Activated CD8-positive, alpha-beta T cell treated with anti-CD3 and anti-CD28 coated beads, Interleukin-2, amount 10 ng/mL, durations not matched to agents 7 days and 5 days (primary cell): Measurements from ENCODE around the gene CDCA7. TPM values are rescaled to one million over a fixed set of nuclear protein-coding genes. Genes with fewer than 3 reads are reported as not detected.
A peak's percentile ranks its signal among the peaks of the same experiment; 100 is the strongest.
"Not testable (repeated sequence)": the region's sequence is repeated elsewhere in the genome, so short reads cannot be mapped to it uniquely, and the experiment has no call there.

ENCODE experiments used
- ATAC-seq: fragments of 150-1000 bp; cut with Tn5 transposase; one replicate; pipeline ENCODE4 v1.10.0; 2021; ENCODE audit warnings: moderate library complexity
- CTCF ChIA-PET: fragments of 350-600 bp; sonication (Branson Sonifier 250); formaldehyde crosslinking; loops from one replicate; lab custom pipeline; 2021; ENCODE audit warnings: antibody characterized with exemption; lab: Charles Lee
- POLR2A ChIA-PET: fragments of 350-600 bp; sonication (Branson Sonifier 250); formaldehyde crosslinking; loops from one replicate; lab custom pipeline; 2021; ENCODE audit warnings: antibody characterized with exemption; lab: Charles Lee
- DNase-seq: peaks from one replicate; pipeline ENCODE4 v3.0.0-alpha.2; 2020
- H3K27ac Mint-ChIP-seq: one replicate; pipeline ENCODE4 v1.8.0; 2021; ENCODE audit warnings: mild to moderate bottlenecking, mixed read lengths
- H3K27me3 Mint-ChIP-seq: one replicate; pipeline ENCODE4 v1.8.0; 2021; ENCODE audit warnings: low read depth, mixed read lengths
- H3K36me3 Mint-ChIP-seq: one replicate; pipeline ENCODE4 v1.8.0; 2021; ENCODE audit warnings: low read depth, mixed read lengths
- H3K4me1 Mint-ChIP-seq: one replicate; pipeline ENCODE4 v1.8.0; 2021; ENCODE audit warnings: low read depth, mixed read lengths
- H3K4me3 Mint-ChIP-seq: one replicate; pipeline ENCODE4 v1.8.0; 2021; ENCODE audit warnings: mild to moderate bottlenecking, mixed read lengths
- H3K9me3 Mint-ChIP-seq: one replicate; pipeline ENCODE4 v1.8.0; 2022; ENCODE audit warnings: mixed read lengths; ENCODE audit not compliant: insufficient read depth
- total RNA-seq, 2 experiments: library from RNA; stranded (reverse); gene quantifications; one replicate each; pipeline ENCODE4 v1.2.3, GENCODE V29; 2021

CDCA7 gene
- 100 to 1,000 TPM; 115 to 119 TPM for total RNA-seq

DNA sequence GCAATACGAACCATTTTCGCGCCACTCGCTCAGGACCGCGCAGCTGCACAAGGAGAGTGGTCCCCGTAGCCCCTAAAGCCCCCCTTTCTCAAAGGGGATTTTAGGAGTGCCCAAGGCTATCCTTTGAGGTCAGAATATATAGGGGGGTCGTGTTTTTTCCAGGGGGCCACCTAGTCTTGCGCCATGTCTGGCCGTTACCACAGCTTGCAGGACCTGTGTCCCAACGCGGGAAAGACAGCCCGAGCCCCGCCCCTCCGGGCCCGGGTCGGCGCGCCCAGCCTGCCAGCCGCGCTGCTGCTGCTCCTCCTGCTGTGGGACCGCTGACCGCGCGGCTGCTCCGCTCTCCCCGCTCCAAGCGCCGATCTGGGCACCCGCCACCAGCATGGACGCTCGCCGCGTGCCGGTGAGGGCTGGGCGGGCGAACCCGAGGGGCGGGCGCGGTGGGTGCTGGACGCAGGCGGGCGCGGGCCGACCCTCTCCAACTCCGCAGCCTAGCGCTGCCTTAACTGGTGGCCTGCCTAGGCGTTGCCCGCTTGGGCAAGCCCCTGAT, at the start of gene CDCA7:
Gene CDCA7, plus strand, starts transcription at position 291 of the 550 bp plus-strand sequence. Its CDS starts 92 bp downstream, at position 383.
- peak; percentile 82 for DNase-seq
- peak within 1 kb of the TSS; percentile 97 for H3K27ac Mint-ChIP-seq
- no peaks in the 10 kb centered on the region for H3K9me3 Mint-ChIP-seq
- ChIA-PET CTCF (no interaction called here), POLR2A (interaction anchor here (0.6 to 1.0 kb wide), 5 partner anchors 9 to 125 kb away, joined by 3 to 4 read pairs (median 3); no protein-coding TSS in a partner anchor)
- peaks cover 19% of the 10 kb centered on the region for H3K27me3 Mint-ChIP-seq
- ATAC-seq, result peak; percentile 78
- H3K4me1 Mint-ChIP-seq, result peaks cover 47% of the 10 kb centered on the region
- peak within 1 kb of the TSS; percentile 88 for H3K4me3 Mint-ChIP-seq
- peaks cover 34% of the 10 kb centered on the region for H3K36me3 Mint-ChIP-seq

DNA sequence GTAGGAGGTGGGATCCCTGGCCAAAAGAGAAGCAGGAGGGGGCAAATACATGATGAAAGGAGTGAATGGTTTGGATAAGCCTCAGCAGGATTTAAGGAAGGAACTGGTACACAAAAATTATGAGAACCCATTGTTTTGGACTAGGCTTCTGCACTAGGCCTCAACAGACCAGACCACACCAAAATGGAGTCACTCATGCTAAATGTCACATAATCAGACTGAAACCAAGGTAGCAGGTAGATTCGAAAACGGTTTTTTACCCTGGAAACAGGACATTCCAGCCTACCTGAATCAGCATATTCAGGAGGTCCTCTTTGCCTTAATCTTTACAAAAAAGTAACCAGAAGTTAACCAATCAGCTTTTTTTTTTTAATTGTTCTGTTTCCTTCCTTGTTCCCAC, 49.4 kb upstream of the CDCA7 start:
- no peak for DNase-seq
- no peaks in the 10 kb centered on the region for H3K27me3 Mint-ChIP-seq
- peaks cover 2% of the 10 kb centered on the region for H3K9me3 Mint-ChIP-seq
- ChIA-PET POLR2A (no interaction called here), CTCF (no interaction called here)
- peaks cover 3% of the 10 kb centered on the region for H3K36me3 Mint-ChIP-seq
- no peaks in the 10 kb centered on the region for H3K4me1 Mint-ChIP-seq
- no peak for ATAC-seq
- H3K27ac Mint-ChIP-seq, result no peak overlapping the region
- no peak overlapping the region for H3K4me3 Mint-ChIP-seq

DNA sequence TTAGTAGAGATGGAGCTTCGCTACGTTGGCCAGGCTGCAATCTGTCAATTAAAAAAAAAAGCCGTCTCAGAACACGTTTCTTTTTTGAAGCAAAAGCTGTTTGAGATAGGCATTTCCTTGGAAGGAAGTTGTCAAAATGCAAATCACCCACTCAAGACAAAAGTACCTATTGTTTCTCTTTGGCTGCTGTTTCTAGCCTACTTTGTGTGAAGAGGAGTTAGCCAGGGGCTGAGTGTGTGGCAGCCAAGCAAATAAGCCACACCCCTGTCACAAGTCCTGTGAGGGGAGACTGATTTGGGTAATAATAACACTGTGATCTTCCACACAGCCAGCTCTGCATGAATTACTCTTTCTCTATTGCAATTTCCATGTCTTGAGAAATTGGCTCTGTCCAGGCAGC, 47.4 kb upstream of the CDCA7 start:
- H3K36me3 Mint-ChIP-seq, result no peaks in the 10 kb centered on the region
- DNase-seq, result no peak
- ATAC-seq, result no peak
- no peaks in the 10 kb centered on the region for H3K4me1 Mint-ChIP-seq
- H3K27me3 Mint-ChIP-seq, result no peaks in the 10 kb centered on the region
- no peak overlapping the region for H3K4me3 Mint-ChIP-seq
- ChIA-PET CTCF (interaction anchor here (0.6 kb wide), 1 partner anchor 446 kb away, joined by 3 read pairs; no protein-coding TSS in a partner anchor), POLR2A (interaction anchor here (0.9 kb wide), 1 partner anchor 33 kb away, joined by 3 read pairs; no protein-coding TSS in a partner anchor)
- no peaks in the 10 kb centered on the region for H3K9me3 Mint-ChIP-seq
- no peak overlapping the region for H3K27ac Mint-ChIP-seq

DNA sequence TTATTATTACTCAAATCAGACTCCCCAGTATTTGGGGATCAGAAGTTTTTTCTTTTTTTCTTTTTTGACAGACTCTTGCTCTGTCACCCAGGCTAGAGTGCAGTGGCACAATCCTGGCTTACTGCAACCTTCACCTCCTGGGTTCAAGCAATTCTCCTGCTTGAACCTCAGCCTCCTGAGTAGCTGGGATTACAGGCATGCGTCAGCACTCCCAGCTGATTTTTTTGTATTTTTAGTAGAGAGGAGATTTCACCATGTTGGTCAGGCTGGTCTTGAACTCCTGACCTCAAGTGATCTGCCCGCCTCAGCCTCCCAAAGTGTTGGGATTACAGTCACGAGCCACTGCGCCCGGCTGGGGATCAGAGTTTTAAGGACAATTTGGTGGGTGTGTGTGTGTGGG, 45.3 kb upstream of the CDCA7 start:
- H3K9me3 Mint-ChIP-seq, H3K4me3 Mint-ChIP-seq, DNase-seq, ATAC-seq, POLR2A ChIA-PET, H3K4me1 Mint-ChIP-seq, H3K27ac Mint-ChIP-seq, H3K27me3 Mint-ChIP-seq, CTCF ChIA-PET, H3K36me3 Mint-ChIP-seq: not testable (repeated sequence)

DNA sequence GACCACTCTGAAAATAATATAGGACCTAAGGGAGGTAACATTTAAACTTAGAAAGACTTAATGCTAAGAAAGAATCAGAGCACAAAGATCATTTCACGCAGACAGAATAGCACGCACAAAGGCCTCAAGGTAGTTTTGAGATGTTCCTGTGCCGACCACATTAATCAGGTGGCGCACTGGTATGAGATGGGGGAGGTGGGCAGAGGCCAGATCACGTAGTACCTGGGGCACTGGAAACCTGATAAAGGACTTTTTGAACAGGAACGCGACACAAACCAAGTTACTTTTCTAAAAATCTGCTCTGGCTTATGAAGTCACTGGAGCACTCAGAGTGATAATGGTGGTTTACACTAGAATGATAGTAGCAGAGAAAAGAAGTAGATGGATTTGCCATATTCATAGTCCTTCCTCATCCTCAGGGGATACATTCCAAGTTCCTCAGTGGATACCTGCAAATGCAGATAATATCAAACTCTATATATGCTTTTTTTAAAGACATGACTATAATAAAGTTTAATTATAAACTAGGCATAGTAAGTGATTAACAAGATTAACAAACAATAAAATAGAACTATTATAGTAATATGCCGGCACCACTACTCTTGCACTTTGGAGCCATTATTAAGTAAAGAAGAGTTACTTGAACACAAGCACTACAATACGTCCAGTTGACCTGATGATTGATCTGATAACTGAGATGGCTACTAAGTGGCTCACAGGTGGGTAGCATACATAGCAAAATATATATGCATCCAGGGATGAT, 42.6 kb upstream of the CDCA7 start:
- ATAC-seq (no peak), DNase-seq (no peak)
- Mint-ChIP-seq H3K27me3 (no peaks in the 10 kb centered on the region), H3K9me3 (no peaks in the 10 kb centered on the region), H3K36me3 (no peaks in the 10 kb centered on the region), H3K27ac (no peak overlapping the region), H3K4me1 (no peaks in the 10 kb centered on the region), H3K4me3 (no peak overlapping the region)
- CTCF ChIA-PET, result interaction anchor here (0.7 kb wide), 1 partner anchor 11 kb away, joined by 3 read pairs; no protein-coding TSS in a partner anchor
- POLR2A ChIA-PET, result no interaction called here

DNA sequence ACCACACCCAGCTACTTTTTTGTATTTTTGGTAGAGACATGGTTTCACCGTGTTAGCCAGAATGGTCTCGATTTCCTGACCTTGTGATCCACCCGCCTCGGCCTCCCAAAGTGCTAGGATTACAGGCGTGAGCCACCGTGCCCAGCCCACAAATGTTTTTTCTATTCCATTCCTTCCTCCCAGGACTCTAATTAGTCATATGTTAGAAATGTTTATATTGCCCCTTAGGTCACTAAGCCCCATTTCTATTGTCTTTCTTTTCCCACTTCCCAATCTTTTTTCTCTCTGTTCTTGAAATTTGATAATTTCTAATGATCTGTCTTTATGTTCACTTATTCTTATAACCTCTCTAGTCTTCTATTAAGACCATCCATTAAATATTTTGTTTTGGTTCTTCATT, 31.3 kb upstream of the CDCA7 start:
- Mint-ChIP-seq H3K9me3 (peaks cover 9% of the 10 kb centered on the region), H3K27ac (no peak overlapping the region), H3K4me3 (no peak overlapping the region), H3K27me3 (peaks cover 9% of the 10 kb centered on the region), H3K4me1 (no peaks in the 10 kb centered on the region), H3K36me3 (no peaks in the 10 kb centered on the region)
- ATAC-seq (no peak), DNase-seq (no peak)
- ChIA-PET CTCF (no interaction called here), POLR2A (no interaction called here)

DNA sequence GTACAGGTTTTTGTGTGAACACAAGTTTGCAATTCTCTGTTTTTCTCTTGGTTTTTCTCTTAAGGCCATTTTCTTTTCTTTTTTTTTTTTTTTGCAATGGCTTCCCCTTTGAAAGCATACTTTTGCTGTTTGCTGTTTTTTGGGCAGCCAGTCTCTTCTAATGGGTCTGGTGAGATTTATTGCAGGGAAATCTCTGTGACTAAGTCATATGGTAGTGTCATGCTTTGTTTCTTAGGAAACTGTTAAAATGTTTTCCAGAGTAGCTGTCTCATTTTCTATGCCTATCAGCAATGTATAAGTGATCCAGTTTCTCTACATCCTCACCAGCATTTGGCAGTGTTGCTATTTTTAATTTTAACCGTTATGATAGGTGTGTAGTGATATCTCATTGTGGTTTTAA, 27.9 kb upstream of the CDCA7 start:
- ATAC-seq (no peak), DNase-seq (no peak)
- no peaks in the 10 kb centered on the region for H3K4me1 Mint-ChIP-seq
- peaks cover 13% of the 10 kb centered on the region for H3K9me3 Mint-ChIP-seq
- CTCF ChIA-PET, result no interaction called here
- H3K4me3 Mint-ChIP-seq, result no peak overlapping the region
- peaks cover 8% of the 10 kb centered on the region for H3K27me3 Mint-ChIP-seq
- H3K27ac Mint-ChIP-seq, result no peak overlapping the region
- H3K36me3 Mint-ChIP-seq, result no peaks in the 10 kb centered on the region
- POLR2A ChIA-PET, result no interaction called here

DNA sequence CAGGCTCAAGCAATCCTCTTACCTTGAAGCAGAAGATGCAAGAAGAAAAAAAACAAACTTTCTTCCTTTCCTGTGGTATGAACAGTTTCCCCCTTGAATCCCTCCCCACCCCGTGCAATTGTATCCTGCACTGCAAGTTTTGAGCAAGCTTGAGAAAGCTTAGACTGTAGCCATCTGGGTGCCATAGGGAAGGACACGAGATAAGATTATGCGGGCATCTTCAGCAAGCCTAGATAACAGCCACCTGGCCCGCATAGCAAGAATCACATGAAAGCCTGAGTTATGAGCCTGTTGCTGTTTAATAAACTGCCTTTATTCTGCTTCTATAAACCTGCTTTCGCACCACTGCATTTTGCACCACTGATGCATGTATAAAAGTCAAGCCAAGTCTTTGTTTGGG, 27.3 kb upstream of the CDCA7 start:
- Mint-ChIP-seq H3K9me3 (peaks cover 19% of the 10 kb centered on the region), H3K36me3 (no peaks in the 10 kb centered on the region), H3K4me1 (no peaks in the 10 kb centered on the region), H3K27ac (no peak overlapping the region), H3K4me3 (no peak overlapping the region), H3K27me3 (peaks cover 5% of the 10 kb centered on the region)
- ChIA-PET POLR2A (no interaction called here), CTCF (no interaction called here)
- no peak for DNase-seq
- no peak for ATAC-seq

DNA sequence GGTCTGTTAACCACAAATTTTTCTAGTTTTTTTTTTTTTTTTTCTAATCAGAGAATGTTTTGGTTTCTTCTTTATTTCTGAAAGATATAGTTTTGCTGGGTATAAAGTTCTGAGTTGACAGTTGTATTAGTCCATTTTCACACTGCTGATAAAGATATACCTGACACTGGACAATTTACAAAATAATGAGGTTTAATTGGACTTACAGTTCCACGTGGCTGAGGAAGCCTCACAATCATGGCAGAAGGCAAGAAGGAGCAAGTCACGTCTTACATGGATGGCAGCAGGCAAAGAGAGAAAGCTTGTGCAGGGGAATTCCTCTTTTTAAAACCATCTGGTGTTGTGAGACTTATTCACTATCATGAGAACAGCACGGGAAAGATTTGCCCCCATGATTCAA, 21.7 kb upstream of the CDCA7 start:
- CTCF ChIA-PET, H3K4me3 Mint-ChIP-seq, ATAC-seq, POLR2A ChIA-PET, H3K36me3 Mint-ChIP-seq, H3K4me1 Mint-ChIP-seq, DNase-seq, H3K27ac Mint-ChIP-seq: not testable (repeated sequence)
- Mint-ChIP-seq H3K9me3 (peaks cover 26% of the 10 kb centered on the region), H3K27me3 (peaks cover 10% of the 10 kb centered on the region)

DNA sequence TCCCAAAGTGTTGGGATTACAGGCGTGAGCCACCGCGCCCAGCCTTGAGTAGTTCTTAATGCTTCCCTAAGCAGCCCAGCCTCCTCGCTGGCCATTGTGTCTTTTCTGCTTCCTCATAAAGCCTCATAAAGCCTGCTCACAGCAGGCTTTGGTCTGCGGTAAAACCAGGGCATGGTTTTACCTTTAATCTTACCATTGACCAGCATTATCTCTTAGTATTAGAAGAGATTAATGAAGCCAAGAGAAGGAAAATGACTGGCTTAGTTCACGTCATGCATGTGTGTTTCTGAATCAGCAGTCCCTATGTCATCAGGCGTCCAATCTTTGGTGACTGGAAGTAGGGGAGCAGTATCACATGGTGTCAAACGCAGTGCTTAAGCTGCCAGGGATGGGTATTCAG, 14.9 kb upstream of the CDCA7 start:
- Mint-ChIP-seq H3K36me3 (no peaks in the 10 kb centered on the region), H3K27me3 (peaks cover 13% of the 10 kb centered on the region), H3K9me3 (no peaks in the 10 kb centered on the region), H3K27ac (no peak overlapping the region), H3K4me1 (no peaks in the 10 kb centered on the region), H3K4me3 (no peak overlapping the region)
- ATAC-seq (no peak), DNase-seq (no peak)
- ChIA-PET CTCF (no interaction called here), POLR2A (no interaction called here)

DNA sequence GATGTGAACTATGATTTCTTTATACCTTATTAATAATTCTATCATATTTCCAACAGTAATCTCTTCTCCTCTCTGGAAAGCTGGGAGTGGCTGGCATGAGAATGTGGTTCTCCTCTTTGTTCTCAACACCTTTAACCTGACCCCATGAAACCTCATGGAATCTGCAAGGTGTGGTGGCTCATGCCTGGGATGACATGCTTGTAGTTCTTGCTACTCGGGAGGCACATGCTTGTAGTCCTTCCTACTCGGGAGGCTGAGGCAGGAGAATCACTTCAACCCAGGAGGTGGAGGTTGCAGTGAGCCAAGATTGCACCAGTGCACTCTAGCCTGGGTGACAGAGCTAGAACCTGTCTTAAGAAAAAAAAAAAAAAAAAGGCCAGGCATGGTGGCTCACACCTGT, 10.8 kb upstream of the CDCA7 start:
- Mint-ChIP-seq H3K27me3 (peaks cover 5% of the 10 kb centered on the region), H3K36me3 (peaks cover 3% of the 10 kb centered on the region), H3K4me1 (no peaks in the 10 kb centered on the region), H3K4me3 (no peak overlapping the region), H3K9me3 (peaks cover 10% of the 10 kb centered on the region), H3K27ac (no peak overlapping the region)
- DNase-seq, result no peak
- no peak for ATAC-seq
- POLR2A ChIA-PET, result no interaction called here
- CTCF ChIA-PET, result no interaction called here

DNA sequence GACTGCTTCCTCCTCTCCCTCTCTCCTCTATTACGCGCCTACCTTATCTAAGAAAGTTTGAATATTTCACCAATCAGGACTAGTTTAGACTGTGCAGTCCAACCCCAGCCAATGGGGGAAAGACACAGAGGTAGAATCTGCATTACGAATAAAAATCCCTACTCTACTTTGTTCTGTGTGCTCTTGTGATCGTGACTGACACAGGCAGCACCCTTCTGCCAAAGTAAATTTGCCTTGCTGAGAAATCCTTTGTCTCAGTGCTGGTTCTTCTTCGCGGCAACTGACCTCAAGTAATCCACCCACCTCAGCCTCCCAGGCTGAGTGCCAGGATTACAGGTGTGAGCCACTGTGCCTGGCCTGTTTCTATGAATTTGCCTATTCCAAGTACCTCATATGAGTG, 8.6 kb upstream of the CDCA7 start:
- ChIA-PET POLR2A (interaction anchor here (1.2 kb wide), 1 partner anchor 8 kb away, joined by 3 read pairs; the partner anchor contains the start of gene CDCA7), CTCF (interaction anchor here (0.7 kb wide), 1 partner anchor 47 kb away, joined by 3 read pairs; no protein-coding TSS in a partner anchor)
- ATAC-seq (no peak), DNase-seq (no peak)
- no peak overlapping the region for H3K27ac Mint-ChIP-seq
- peaks cover 3% of the 10 kb centered on the region for H3K36me3 Mint-ChIP-seq
- peaks cover 10% of the 10 kb centered on the region for H3K9me3 Mint-ChIP-seq
- H3K4me3 Mint-ChIP-seq, result no peak overlapping the region
- peaks cover 16% of the 10 kb centered on the region for H3K27me3 Mint-ChIP-seq
- no peaks in the 10 kb centered on the region for H3K4me1 Mint-ChIP-seq
